A549 (cell line): ENCODE measurements around the gene EFNA5.

Experiments used
- CEBPB ChIP-seq, 2 experiments: fragments of >200 bp in 1 of 2; sonication (Bioruptor Twin) in 1 of 2; formaldehyde crosslinking in 1 of 2; IDR thresholded peaks; 2 replicates each; pipeline ENCODE4 v1.6.1; 2012 to 2016
- CHD2 ChIP-seq: fragments of 150-350 bp; IDR thresholded peaks from 2 replicates; pipeline ENCODE4 v1.6.1; 2014; ENCODE audit warnings: low read length; ENCODE audit not compliant: partially characterized antibody
- CTCF ChIP-seq: fragments of >200 bp; sonication (Bioruptor Twin); formaldehyde crosslinking; IDR thresholded peaks from 3 replicates; pipeline ENCODE4 v1.5.1; 2016
- ELK1 ChIP-seq: fragments of 150-350 bp; IDR thresholded peaks from 2 replicates; pipeline ENCODE4 v1.6.1; 2014; ENCODE audit warnings: low read depth, mild to moderate bottlenecking, low read length
- EP300 ChIP-seq, 2 experiments: fragments of >200 bp; sonication (Bioruptor Twin); formaldehyde crosslinking; IDR thresholded peaks; 2 replicates in 1 of 2; 3 replicates in 1 of 2; pipeline ENCODE4 v1.6.1; 2016 to 2017
- HOXA7 ChIP-seq: fragments of 250-450 bp; sonication (Bioruptor Pico); IDR thresholded peaks from 2 replicates; pipeline ENCODE4 v1.5.0; 2020; ENCODE audit warnings: mild to moderate bottlenecking, moderate library complexity
- MAX ChIP-seq: IDR thresholded peaks from 2 replicates; pipeline ENCODE4 v1.6.1; 2012
- NFE2L2 ChIP-seq: fragments of 150-350 bp; conservative IDR thresholded peaks from 2 replicates; pipeline ENCODE4 v1.6.1; 2014; ENCODE audit warnings: low read length
- NPAS2 ChIP-seq: fragments of 250-450 bp; sonication (Bioruptor Pico); IDR thresholded peaks from 2 replicates; pipeline ENCODE4 v1.8.0; 2022; ENCODE audit warnings: mild to moderate bottlenecking, moderate library complexity, borderline replicate concordance
- NR3C1 ChIP-seq: fragments of >200 bp; sonication (Bioruptor Twin); formaldehyde crosslinking; IDR thresholded peaks from 3 replicates; pipeline ENCODE4 v1.6.1; 2017
- SMC3 ChIP-seq: fragments of >200 bp; sonication (Bioruptor Twin); formaldehyde crosslinking; IDR thresholded peaks from 3 replicates; pipeline ENCODE4 v1.6.1; 2018; ENCODE audit warnings: inconsistent platforms
- USF2 ChIP-seq: fragments of 450-650 bp; IDR thresholded peaks from 2 replicates; pipeline ENCODE4 v1.6.1; 2014; ENCODE audit warnings: antibody characterized with exemption
- TF ChIP-seq, protein P1 (sequence below): fragments of >200 bp; sonication (Bioruptor Twin); formaldehyde crosslinking; IDR thresholded peaks from 3 replicates; pipeline ENCODE4 v1.6.1; 2016

DNA sequence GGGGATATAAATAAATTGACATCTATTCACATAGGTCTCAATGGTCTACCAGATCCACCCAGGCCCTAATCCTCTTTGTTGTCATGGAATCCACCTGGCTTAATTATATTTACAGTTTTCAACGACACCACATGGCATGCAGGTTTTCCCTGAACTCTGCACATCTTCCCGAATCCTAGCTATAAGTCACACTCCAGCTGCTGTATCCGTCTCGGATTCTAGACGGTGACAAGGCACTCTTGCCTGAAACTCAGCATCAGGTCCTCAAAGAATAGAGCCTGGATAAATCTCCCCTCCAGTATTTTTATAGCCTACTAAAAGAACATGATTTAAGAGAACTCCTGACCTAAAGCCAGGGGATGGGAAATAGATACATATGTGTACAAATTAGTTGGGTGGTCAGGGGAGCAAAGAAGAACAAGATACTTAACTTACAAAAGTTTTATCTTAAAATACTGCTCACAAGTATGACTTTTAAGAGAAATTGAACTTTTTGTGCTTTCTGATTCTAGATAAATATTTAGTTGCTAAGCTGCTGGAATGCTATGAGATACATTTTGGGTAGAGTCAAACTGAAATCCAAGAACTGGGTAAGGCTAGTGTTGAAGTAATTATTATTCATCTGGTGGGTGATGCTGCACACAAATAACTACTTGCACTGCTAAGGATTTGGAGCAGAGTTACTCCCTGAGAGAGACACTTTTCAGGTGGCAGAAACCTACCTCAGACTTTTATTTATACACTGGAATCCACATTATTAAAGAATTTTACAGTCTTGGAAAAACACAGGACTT, 187.3 kb downstream of the EFNA5 start:
- TF ChIP-seq CTCF: no peak
- TF ChIP-seq NPAS2: no peak
- TF ChIP-seq MAX: no peak
- no peak for TF ChIP-seq SMC3
- no peak for TF ChIP-seq EP300 (IDR thresholded peaks at IDR 0.05)
- TF ChIP-seq USF2: no peak
- no peak for TF ChIP-seq CHD2
- no peak for TF ChIP-seq CEBPB (IDR thresholded peaks at IDR 0.05)
- TF ChIP-seq NFE2L2: no peak
- no peak for TF ChIP-seq HOXA7 (CRISPR knock-in tag)
- no peak for TF ChIP-seq NR3C1
- no peak for TF ChIP-seq ELK1
- TF ChIP-seq, protein P1, sequence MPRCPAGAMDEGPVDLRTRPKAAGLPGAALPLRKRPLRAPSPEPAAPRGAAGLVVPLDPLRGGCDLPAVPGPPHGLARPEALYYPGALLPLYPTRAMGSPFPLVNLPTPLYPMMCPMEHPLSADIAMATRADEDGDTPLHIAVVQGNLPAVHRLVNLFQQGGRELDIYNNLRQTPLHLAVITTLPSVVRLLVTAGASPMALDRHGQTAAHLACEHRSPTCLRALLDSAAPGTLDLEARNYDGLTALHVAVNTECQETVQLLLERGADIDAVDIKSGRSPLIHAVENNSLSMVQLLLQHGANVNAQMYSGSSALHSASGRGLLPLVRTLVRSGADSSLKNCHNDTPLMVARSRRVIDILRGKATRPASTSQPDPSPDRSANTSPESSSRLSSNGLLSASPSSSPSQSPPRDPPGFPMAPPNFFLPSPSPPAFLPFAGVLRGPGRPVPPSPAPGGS: no peak
